Measurements from ENCODE around the gene WBP2.
"Not testable (repeated sequence)": the region's sequence is repeated elsewhere in the genome, so short reads cannot be mapped to it uniquely, and the experiment has no call there.

Gene WBP2

GRCh38 chr17:75811174-75811573 is 44.0 kb downstream of the WBP2 start:
- H3K36me3 ChIP-seq (ENCODE audit: low read length): no peaks in the 10 kb centered on the region
- H3F3A ChIP-seq (ENCODE audit: insufficient read depth): no peaks in the 10 kb centered on the region
- no peaks in the 10 kb centered on the region for H3K79me2 ChIP-seq (ENCODE audit: insufficient read depth, low read length)
- H3K4me2 ChIP-seq (ENCODE audit: low read depth, low read length, poor library complexity, severe bottlenecking): no peak overlapping the region
- TF ChIP-seq CTCF (IDR thresholded peaks at IDR 0.05; ENCODE audit: insufficient read depth, low read length, poor library complexity, severe bottlenecking) (no peak), EZH2phosphoT487 (conservative IDR thresholded peaks at IDR 0.05; ENCODE audit: low read length) (no peak)
- H4K20me1 ChIP-seq (ENCODE audit: low read depth, low read length): no peaks in the 10 kb centered on the region
- no peak overlapping the region for H2AFZ ChIP-seq (ENCODE audit: low read depth, low read length, severe bottlenecking)
- H3K9me3 ChIP-seq (ENCODE audit: insufficient read depth, low read length): no peaks in the 10 kb centered on the region
- H3K9me2 ChIP-seq (replicated peaks; ENCODE audit: insufficient read depth, low read length): no peaks in the 10 kb centered on the region
- no peak overlapping the region for H3K4me3 ChIP-seq (ENCODE audit: insufficient read depth, low read length, poor library complexity, severe bottlenecking)
- H3K27me3 ChIP-seq (ENCODE audit: low read length): no peaks in the 10 kb centered on the region
- H3K9ac ChIP-seq (ENCODE audit: low read length): no peak overlapping the region
- H3K27ac ChIP-seq (ENCODE audit: low read depth, low read length): no peak overlapping the region

- H3K27me3 ChIP-seq (ENCODE audit: low read length); H3K9me2 ChIP-seq (replicated peaks; ENCODE audit: insufficient read depth, low read length); H3K4me3 ChIP-seq (ENCODE audit: insufficient read depth, low read length, poor library complexity, severe bottlenecking); H3K27ac ChIP-seq (ENCODE audit: low read depth, low read length); H3K36me3 ChIP-seq (ENCODE audit: low read length); H3K4me2 ChIP-seq (ENCODE audit: low read depth, low read length, poor library complexity, severe bottlenecking); H3K79me2 ChIP-seq (ENCODE audit: insufficient read depth, low read length); H2AFZ ChIP-seq (ENCODE audit: low read depth, low read length, severe bottlenecking); H3K9me3 ChIP-seq (ENCODE audit: insufficient read depth, low read length); H3F3A ChIP-seq (ENCODE audit: insufficient read depth); H4K20me1 ChIP-seq (ENCODE audit: low read depth, low read length); H3K9ac ChIP-seq (ENCODE audit: low read length): not testable (repeated sequence)
Measured at GRCh38 chr17:75810756-75811155, 44.4 kb downstream of the WBP2 start.

- H3K79me2 ChIP-seq (ENCODE audit: insufficient read depth, low read length): no peaks in the 10 kb centered on the region
- no peaks in the 10 kb centered on the region for H4K20me1 ChIP-seq (ENCODE audit: low read depth, low read length)
- H3K9ac ChIP-seq (ENCODE audit: low read length): no peak overlapping the region
- no peaks in the 10 kb centered on the region for H3K9me2 ChIP-seq (replicated peaks; ENCODE audit: insufficient read depth, low read length)
- H3F3A ChIP-seq (ENCODE audit: insufficient read depth): no peaks in the 10 kb centered on the region
- no peaks in the 10 kb centered on the region for H3K9me3 ChIP-seq (ENCODE audit: insufficient read depth, low read length)
- TF ChIP-seq EZH2phosphoT487 (conservative IDR thresholded peaks at IDR 0.05; ENCODE audit: low read length) (no peak), CTCF (IDR thresholded peaks at IDR 0.05; ENCODE audit: insufficient read depth, low read length, poor library complexity, severe bottlenecking) (no peak)
- no peak overlapping the region for H3K27ac ChIP-seq (ENCODE audit: low read depth, low read length)
- no peak overlapping the region for H2AFZ ChIP-seq (ENCODE audit: low read depth, low read length, severe bottlenecking)
- H3K36me3 ChIP-seq (ENCODE audit: low read length): no peaks in the 10 kb centered on the region
- H3K27me3 ChIP-seq (ENCODE audit: low read length): no peaks in the 10 kb centered on the region
- H3K4me2 ChIP-seq (ENCODE audit: low read depth, low read length, poor library complexity, severe bottlenecking): no peak overlapping the region
- H3K4me3 ChIP-seq (ENCODE audit: insufficient read depth, low read length, poor library complexity, severe bottlenecking): no peak overlapping the region
Measured at GRCh38 chr17:75810216-75810615, 44.9 kb downstream of the WBP2 start.

- no peaks in the 10 kb centered on the region for H3K9me3 ChIP-seq (ENCODE audit: insufficient read depth, low read length)
- no peak for TF ChIP-seq EZH2phosphoT487 (conservative IDR thresholded peaks at IDR 0.05; ENCODE audit: low read length)
- TF ChIP-seq CTCF (IDR thresholded peaks at IDR 0.05; ENCODE audit: insufficient read depth, low read length, poor library complexity, severe bottlenecking): no peak
- no peaks in the 10 kb centered on the region for H3F3A ChIP-seq (ENCODE audit: insufficient read depth)
- no peaks in the 10 kb centered on the region for H4K20me1 ChIP-seq (ENCODE audit: low read depth, low read length)
- H3K4me2 ChIP-seq (ENCODE audit: low read depth, low read length, poor library complexity, severe bottlenecking): no peak overlapping the region
- no peak overlapping the region for H3K4me3 ChIP-seq (ENCODE audit: insufficient read depth, low read length, poor library complexity, severe bottlenecking)
- no peak overlapping the region for H3K9ac ChIP-seq (ENCODE audit: low read length)
- H3K27me3 ChIP-seq (ENCODE audit: low read length): no peaks in the 10 kb centered on the region
- H3K36me3 ChIP-seq (ENCODE audit: low read length): no peaks in the 10 kb centered on the region
- H2AFZ ChIP-seq (ENCODE audit: low read depth, low read length, severe bottlenecking): no peak overlapping the region
- H3K9me2 ChIP-seq (replicated peaks; ENCODE audit: insufficient read depth, low read length): no peaks in the 10 kb centered on the region
- H3K27ac ChIP-seq (ENCODE audit: low read depth, low read length): no peak overlapping the region
- no peaks in the 10 kb centered on the region for H3K79me2 ChIP-seq (ENCODE audit: insufficient read depth, low read length)
Measured at GRCh38 chr17:75809631-75810111, 45.5 kb downstream of the WBP2 start.
